Stomach (tissue), 9 donors: ENCODE measurements around the gene ZNF775. TPM values are rescaled to one million over a fixed set of nuclear protein-coding genes. Genes with fewer than 3 reads are reported as not detected.
A peak's percentile ranks its signal among the peaks of the same experiment; 100 is the strongest.

Experiments
- DNase-seq, 2 donors: peaks; one replicate each; pipeline versions ENCODE4 v3.0.0 to v3.0.0-alpha.2; 2013 to 2019
- H3K27ac ChIP-seq, 5 donors: fragments of 200-600 bp in 4 of 5; sonication (generic) in 4 of 5; one replicate each; pipeline ENCODE4 v1.5.1; 2013 to 2019; ENCODE audit warnings: mild to moderate bottlenecking in 1 of 5, moderate library complexity in 1 of 5
- H3K27me3 ChIP-seq, 3 donors: fragments of 200-600 bp; sonication (generic); one replicate each; pipeline ENCODE4 v1.5.1; 2017 to 2019; ENCODE audit warnings: mixed run types in 1 of 3
- H3K36me3 ChIP-seq, 4 donors: fragments of 200-600 bp; sonication (generic); 1 replicate in 3 of 4; 2 replicates in 1 of 4; pipeline ENCODE4 v1.5.1; 2016 to 2019
- H3K4me1 ChIP-seq, 4 donors: fragments of 200-600 bp; sonication (generic); one replicate each; pipeline ENCODE4 v1.5.1; 2016 to 2019
- H3K4me3 ChIP-seq, 4 donors: fragments of 200-600 bp; sonication (generic) in 3 of 4; one replicate each; pipeline ENCODE4 v1.5.1; 2016 to 2019; ENCODE audit warnings: mild to moderate bottlenecking in 1 of 4
- H3K9me3 ChIP-seq, 4 donors: fragments of 200-600 bp; sonication (generic); one replicate each; pipeline ENCODE4 v1.5.1; 2016 to 2019
- EP300 ChIP-seq: sonication (generic); formaldehyde crosslinking; IDR thresholded peaks from one replicate; pipeline ENCODE4 v1.6.1; 2017; ENCODE audit warnings: antibody characterized with exemption
- POLR2A ChIP-seq, 4 donors: fragments of 450-650 bp; IDR thresholded peaks; one replicate each; pipeline ENCODE4 v1.6.1; 2016; ENCODE audit warnings: antibody characterized with exemption in 4 of 4, control low read depth in 2 of 4, mild to moderate bottlenecking in 1 of 4, moderate library complexity in 1 of 4
- POLR2AphosphoS5 ChIP-seq, 3 donors: sonication (generic); formaldehyde crosslinking; IDR thresholded peaks; one replicate each; pipeline ENCODE4 v1.6.1; 2016; ENCODE audit warnings: antibody characterized with exemption in 3 of 3
- WGBS, 5 donors: extraction: QIAGEN DNeasy Blood & Tissue Kit in 3 of 5; methylation state at CpG; one replicate each; pipeline versions ENCODE4 v1.1.5 to v1.1.7; 2013 to 2018; 5-methylcytosine and 5-hydroxymethylcytosine counted together
- intact Hi-C: fragments of 100-400 bp; cut with DNase I; formaldehyde crosslinking; loops from one replicate; pipeline ENCODE4 v1.15.1; 2023; ENCODE audit warnings: low total_unique reads
- polyA plus RNA-seq, 3 donors: library from polyadenylated mRNA; stranded (reverse); fragments of 200-250 nt; gene quantifications; one replicate each; pipeline ENCODE4 v1.2.3, GENCODE V29; 2013
- total RNA-seq, 5 donors: library from RNA; depleted of rRNA; stranded (reverse); fragments of >200 nt; gene quantifications; one replicate each; pipeline versions ENCODE4 v1.1.0 to v1.2.3, GENCODE V29; 2014 to 2016
- TF ChIP-seq, protein P1 (sequence below), 7 experiments: fragments of 450-650 bp in 4 of 7; fragments of 200-600 bp in 3 of 7; sonication (generic) in 3 of 7; IDR thresholded peaks; one replicate each; pipeline ENCODE4 v1.5.1; 2016 to 2019; ENCODE audit warnings: antibody characterized with exemption in 7 of 7, control low read depth in 2 of 7, mild to moderate bottlenecking in 1 of 7
- donor health status: healthy with polysubstance abuse.
- donor health status: Bipolar disorder and iron deficiency.
- donor health status: healthy.

The ZNF775 gene
- total and polyA plus RNA-seq, 8 donors: 1.8 to 17.0 (median 2.5) TPM; not detected in 2

GRCh38 chr7:150410680-150411346 lies 31.7 kb downstream of the ZNF775 start:
- Histone ChIP-seq H3K4me1 (peaks cover 15 to 27% (median 20%) of the 10 kb centered on the region in 4 donors), H3K9me3 (no peaks in the 10 kb centered on the region), H3K27me3 (no peaks in the 10 kb centered on the region), H3K27ac (peak overlapping the region in 2 of 5 donors; percentile 4 to 34), H3K36me3 (peaks cover 6 to 51% (median 38%) of the 10 kb centered on the region in 4 donors), H3K4me3 (no peak overlapping the region)
- TF ChIP-seq POLR2AphosphoS5 (IDR thresholded peaks at IDR 0.05) (no peak), EP300 (no peak), POLR2A (IDR thresholded peaks at IDR 0.05) (no peak)
- TF ChIP-seq, protein P1, sequence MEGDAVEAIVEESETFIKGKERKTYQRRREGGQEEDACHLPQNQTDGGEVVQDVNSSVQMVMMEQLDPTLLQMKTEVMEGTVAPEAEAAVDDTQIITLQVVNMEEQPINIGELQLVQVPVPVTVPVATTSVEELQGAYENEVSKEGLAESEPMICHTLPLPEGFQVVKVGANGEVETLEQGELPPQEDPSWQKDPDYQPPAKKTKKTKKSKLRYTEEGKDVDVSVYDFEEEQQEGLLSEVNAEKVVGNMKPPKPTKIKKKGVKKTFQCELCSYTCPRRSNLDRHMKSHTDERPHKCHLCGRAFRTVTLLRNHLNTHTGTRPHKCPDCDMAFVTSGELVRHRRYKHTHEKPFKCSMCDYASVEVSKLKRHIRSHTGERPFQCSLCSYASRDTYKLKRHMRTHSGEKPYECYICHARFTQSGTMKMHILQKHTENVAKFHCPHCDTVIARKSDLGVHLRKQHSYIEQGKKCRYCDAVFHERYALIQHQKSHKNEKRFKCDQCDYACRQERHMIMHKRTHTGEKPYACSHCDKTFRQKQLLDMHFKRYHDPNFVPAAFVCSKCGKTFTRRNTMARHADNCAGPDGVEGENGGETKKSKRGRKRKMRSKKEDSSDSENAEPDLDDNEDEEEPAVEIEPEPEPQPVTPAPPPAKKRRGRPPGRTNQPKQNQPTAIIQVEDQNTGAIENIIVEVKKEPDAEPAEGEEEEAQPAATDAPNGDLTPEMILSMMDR (IDR thresholded peaks at IDR 0.05): no peak
- peak in 1 of 2 donors; percentile 26 for DNase-seq
- intact Hi-C loops: loop anchor here (10.0 kb wide), 1 partner anchor 46 kb away; the partner anchor contains the start of gene REPIN1
- 74 to 86% (median 80%) methylated on average over 7 to 10 of the region's 10 CpGs for WGBS, 5 donors

DNA sequence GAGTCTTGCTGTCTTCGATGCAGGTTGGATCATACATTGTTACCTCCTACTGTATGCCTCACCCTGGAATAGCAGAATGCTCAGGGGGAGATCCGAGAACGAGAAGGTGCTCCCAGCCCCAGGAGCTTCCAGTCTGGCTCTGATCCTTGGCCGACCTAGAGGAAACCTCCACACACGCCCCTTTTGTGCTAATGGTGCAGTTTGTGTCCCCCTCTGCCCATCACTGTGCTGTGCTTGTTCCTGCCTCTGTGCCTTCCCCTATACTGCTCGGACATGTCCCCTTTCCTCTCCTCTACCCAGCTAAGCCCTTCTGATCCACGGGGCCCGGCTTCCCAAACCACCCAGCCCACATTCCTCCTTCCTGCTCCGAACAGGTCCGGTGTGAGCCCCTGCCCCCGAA lies 32.5 kb downstream of the ZNF775 start:
- DNase-seq: no peak
- TF ChIP-seq POLR2AphosphoS5 (IDR thresholded peaks at IDR 0.05): no peak
- TF ChIP-seq EP300: no peak
- no peak for TF ChIP-seq POLR2A (IDR thresholded peaks at IDR 0.05)
- TF ChIP-seq, protein P1 (IDR thresholded peaks at IDR 0.05): no peak
- intact Hi-C loops: loop anchor here (10.0 kb wide), 1 partner anchor 47 kb away; the partner anchor contains the start of gene REPIN1
- Histone ChIP-seq H3K27ac (no peak overlapping the region), H3K9me3 (no peaks in the 10 kb centered on the region), H3K4me1 (peaks cover 7 to 19% (median 12%) of the 10 kb centered on the region in 4 donors), H3K36me3 (peaks cover 6 to 51% (median 38%) of the 10 kb centered on the region in 4 donors), H3K4me3 (no peak overlapping the region), H3K27me3 (no peaks in the 10 kb centered on the region)
- 78 to 87% (median 80%) methylated on average over 10 to 11 of the region's 11 CpGs for WGBS, 5 donors

GRCh38 chr7:150412016-150412415 lies 32.9 kb downstream of the ZNF775 start:
- Histone ChIP-seq H3K4me1 (peaks cover 3 to 15% (median 8%) of the 10 kb centered on the region in 4 donors), H3K27ac (no peak overlapping the region), H3K36me3 (peaks cover 6 to 51% (median 38%) of the 10 kb centered on the region in 4 donors), H3K4me3 (no peak overlapping the region), H3K9me3 (no peaks in the 10 kb centered on the region), H3K27me3 (no peaks in the 10 kb centered on the region)
- TF ChIP-seq POLR2AphosphoS5 (IDR thresholded peaks at IDR 0.05) (no peak), POLR2A (IDR thresholded peaks at IDR 0.05) (no peak), EP300 (no peak)
- TF ChIP-seq, protein P1 (IDR thresholded peaks at IDR 0.05): no peak
- DNase-seq: no peak
- intact Hi-C loops: loop anchor here (10.0 kb wide), 1 partner anchor 47 kb away; the partner anchor contains the start of gene REPIN1
- WGBS, 5 donors: 91 to 95% (median 93%) methylated on average over 11 of the region's 11 CpGs

DNA sequence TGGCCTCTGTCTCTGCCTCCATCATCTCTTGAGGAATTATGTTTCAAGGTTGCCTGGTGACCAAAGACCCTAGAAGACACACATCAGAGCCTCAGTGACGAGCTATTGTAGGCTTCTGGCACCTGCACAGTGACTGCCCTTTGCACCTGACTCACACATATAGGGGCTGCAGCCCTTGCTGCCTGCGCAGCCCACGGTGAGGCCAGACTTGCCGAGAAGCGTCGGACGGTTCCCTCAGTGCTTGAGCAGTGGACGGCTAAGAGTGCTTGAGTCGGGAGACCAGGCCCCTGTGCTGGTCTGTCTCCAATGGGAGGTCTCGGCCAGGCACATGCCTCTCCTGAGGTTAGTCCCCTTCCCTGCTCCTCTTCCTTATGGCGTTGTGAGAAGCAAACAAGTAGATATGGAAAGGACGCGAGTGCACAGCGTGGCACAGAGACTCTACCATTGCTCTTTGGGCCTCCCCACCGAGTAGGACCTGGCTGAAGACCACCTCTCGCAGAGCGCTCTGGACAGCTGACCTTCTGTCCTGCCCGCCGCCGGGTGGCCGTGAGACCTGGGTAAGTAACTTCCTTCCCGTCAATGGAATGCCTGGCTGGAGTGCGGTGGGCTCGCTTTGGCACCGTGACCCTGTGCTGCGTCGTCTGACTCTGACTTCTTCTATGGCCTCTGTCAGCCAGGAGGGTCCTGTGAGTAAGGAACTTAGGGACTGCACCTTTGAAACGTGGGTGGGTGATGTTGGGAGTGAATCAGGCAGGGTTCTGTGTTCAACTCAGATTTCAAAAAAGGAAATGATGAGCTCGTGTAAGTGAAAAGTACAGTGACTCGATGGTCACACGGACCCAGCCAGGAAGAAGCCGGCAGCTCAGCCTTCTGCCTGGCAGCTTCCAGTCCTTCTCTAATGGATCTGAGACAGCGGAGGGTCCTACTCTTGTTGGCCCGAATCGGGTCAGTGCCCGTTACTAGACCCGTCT lies 33.7 kb downstream of the ZNF775 start:
- Histone ChIP-seq H3K4me3 (no peak overlapping the region), H3K36me3 (peaks cover 6 to 47% (median 34%) of the 10 kb centered on the region in 4 donors), H3K27ac (no peak overlapping the region), H3K4me1 (peaks cover 0 to 7% (median 2%) of the 10 kb centered on the region in 4 donors), H3K9me3 (no peaks in the 10 kb centered on the region), H3K27me3 (no peaks in the 10 kb centered on the region)
- DNase-seq: no peak
- TF ChIP-seq POLR2AphosphoS5 (IDR thresholded peaks at IDR 0.05): no peak
- 80 to 87% (median 86%) methylated on average over 23 to 37 of the region's 37 CpGs for WGBS, 5 donors
- intact Hi-C loops: loop anchor here (10.0 kb wide), 1 partner anchor 48 kb away; the partner anchor contains the start of gene REPIN1
